ENCODE measurements around the gene GPX1.
A peak's percentile ranks its signal among the peaks of the same experiment; 100 is the strongest.
"Not testable (repeated sequence)": the region's sequence is repeated elsewhere in the genome, so short reads cannot be mapped to it uniquely, and the experiment has no call there.

The GPX1 gene

DNA sequence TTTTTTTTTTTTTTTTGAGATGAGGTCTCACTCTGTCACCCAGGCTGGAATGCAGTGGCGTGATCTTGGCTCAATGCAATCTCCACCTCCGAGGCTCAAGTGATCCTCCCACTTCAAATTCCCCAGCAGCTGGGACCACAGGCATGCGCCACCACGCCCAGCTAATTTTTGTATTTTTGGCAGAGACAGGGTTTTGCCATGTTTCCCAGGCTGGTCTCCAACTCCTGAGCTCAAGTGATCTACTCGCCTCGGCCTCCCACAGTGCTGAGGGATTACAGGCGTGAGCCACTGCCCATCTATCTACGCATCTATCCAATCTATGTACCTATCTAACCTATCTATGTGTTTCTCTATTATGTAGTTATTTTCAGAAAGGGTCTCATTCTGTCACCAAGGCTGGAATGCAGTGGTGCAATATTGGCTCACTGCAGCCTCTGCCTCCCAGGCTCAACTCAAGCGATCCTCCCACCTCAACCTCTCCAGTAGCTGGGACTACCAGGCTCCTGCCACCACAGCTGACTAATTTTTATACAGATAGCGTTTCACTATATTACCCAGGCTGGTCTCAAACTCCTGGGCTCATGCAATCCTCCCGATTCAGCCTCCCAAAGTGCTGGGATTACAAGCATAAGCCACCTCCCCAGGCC, 20.2 kb upstream of the GPX1 start:
- DNase-seq (ENCODE audit: insufficient read length, low spot score) (no peak), FAIRE-seq (peak; percentile 11)
- TF ChIP-seq POLR2A (IDR thresholded peaks at IDR 0.05; ENCODE audit: low read depth, low read length), result no peak

DNA sequence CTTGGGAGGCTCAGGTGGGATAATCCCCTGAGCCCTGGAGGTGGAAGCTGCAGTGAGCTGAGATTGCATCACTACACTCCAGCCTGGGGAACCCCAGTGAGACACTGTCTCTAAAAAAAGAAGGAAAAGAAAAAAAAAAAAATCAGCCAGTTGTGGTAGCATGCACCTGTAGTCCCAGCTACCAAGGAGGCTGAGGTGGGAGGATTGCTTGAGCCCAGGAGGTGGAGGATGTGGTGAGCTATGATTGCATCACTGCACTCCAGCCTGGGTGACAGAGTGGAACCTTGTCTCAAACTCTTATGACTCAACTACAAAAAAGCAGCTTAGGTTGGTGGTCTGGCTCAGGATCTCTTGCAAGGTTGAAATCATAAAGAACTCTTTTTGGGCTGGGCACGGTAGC, 19.3 kb upstream of the GPX1 start:
- FAIRE-seq (peak; percentile 41), DNase-seq (ENCODE audit: insufficient read length, low spot score) (no peak)
- no peak for TF ChIP-seq POLR2A (IDR thresholded peaks at IDR 0.05; ENCODE audit: low read depth, low read length)

- DNase-seq (ENCODE audit: insufficient read length, low spot score) (no peak), FAIRE-seq (no peak)
- no peak for TF ChIP-seq POLR2A (IDR thresholded peaks at IDR 0.05; ENCODE audit: low read depth, low read length)
Measured at GRCh38 chr3:49371946-49372345, 13.8 kb upstream of the GPX1 start.

DNA sequence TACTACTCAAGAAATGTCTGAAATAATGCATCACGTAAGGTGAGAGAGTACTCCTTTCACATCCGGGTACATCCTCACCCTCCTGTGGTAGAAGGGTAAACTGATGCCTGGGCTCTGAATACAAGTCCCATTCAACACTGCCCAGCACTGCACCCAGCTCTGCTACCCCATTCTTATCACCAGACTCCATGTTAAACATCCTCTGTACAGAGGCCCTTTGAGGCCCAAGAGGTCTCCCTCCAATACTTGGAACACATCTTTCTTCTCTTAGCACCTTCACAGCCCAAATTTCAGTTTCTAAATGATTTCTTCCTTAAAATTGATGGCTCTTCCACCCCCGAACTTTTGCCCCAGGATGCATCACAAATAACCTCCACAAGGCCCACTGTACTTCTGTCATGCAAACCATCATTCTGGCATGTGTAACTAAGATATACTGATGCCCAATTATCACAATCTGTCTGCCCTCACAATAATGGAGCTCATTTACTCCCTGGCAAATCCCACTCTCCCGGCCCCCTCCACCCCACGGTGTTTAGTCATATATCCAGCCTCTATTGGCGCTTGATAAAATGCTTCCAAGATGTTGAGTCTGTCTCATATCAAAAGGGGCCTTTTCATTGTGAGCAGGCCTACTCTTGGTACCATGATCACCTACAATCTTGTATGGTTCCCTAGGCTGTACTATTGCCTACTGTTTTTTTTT, 12.6 kb upstream of the GPX1 start:
- FAIRE-seq (no peak), DNase-seq (ENCODE audit: insufficient read length, low spot score) (no peak)
- TF ChIP-seq POLR2A (IDR thresholded peaks at IDR 0.05; ENCODE audit: low read depth, low read length), result no peak

GRCh38 chr3:49362561-49362960, 4.4 kb upstream of the GPX1 start:
- FAIRE-seq (no peak), DNase-seq (ENCODE audit: insufficient read length, low spot score) (no peak)
- no peak for TF ChIP-seq POLR2A (IDR thresholded peaks at IDR 0.05; ENCODE audit: low read depth, low read length)

DNA sequence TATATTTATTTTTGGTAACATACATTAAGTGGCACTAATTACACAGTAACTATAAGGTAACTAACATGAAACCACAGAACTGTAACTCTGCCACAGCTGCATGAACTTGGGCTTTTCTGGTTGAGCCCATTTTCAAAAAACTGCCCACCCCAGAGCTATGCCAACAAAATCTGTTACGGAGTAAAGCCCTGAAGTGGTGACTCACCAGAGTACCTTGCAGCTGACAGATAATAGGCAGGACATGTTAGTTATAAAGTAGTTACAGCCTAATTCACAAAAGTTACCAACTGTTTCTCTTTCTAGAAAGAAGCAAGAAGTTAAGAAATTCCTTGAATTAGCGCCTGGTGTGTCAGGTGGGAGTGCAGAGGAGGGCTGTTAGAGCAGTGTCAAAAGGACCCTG, 1.5 kb upstream of the GPX1 start:
- no peak for TF ChIP-seq POLR2A (IDR thresholded peaks at IDR 0.05; ENCODE audit: low read depth, low read length)
- DNase-seq (ENCODE audit: insufficient read length, low spot score), result no peak

GRCh38 chr3:49358884-49359225, 702 bp upstream of the GPX1 start:
- TF ChIP-seq POLR2A (IDR thresholded peaks at IDR 0.05; ENCODE audit: low read depth, low read length), result no peak; the same call in 1 of the 2 replicates
- FAIRE-seq (no peak), DNase-seq (ENCODE audit: insufficient read length, low spot score) (no peak)

More for the DNA sequence above, 1.5 kb upstream of the GPX1 start:
- FAIRE-seq, result no peak

- peak; percentile 51 for DNase-seq (ENCODE audit: insufficient read length, low spot score)
- FAIRE-seq, result not testable (repeated sequence)
Measured at GRCh38 chr3:49357443-49358216, 523 bp downstream of the GPX1 start.

DNA sequence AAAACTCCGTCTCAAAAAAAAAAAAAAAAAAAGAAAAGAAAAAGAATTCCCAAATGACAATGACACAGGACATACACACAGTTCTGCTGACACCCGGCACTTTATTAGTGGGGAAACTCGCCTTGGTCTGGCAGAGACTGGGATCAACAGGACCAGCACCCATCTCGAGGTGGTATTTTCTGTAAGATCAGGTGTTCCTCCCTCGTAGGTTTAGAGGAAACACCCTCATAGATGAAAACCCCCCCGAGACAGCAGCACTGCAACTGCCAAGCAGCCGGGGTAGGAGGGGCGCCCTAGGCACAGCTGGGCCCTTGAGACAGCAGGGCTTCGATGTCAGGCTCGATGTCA, 1.1 kb downstream of the GPX1 start:
- FAIRE-seq; DNase-seq (ENCODE audit: insufficient read length, low spot score): not testable (repeated sequence)

DNA sequence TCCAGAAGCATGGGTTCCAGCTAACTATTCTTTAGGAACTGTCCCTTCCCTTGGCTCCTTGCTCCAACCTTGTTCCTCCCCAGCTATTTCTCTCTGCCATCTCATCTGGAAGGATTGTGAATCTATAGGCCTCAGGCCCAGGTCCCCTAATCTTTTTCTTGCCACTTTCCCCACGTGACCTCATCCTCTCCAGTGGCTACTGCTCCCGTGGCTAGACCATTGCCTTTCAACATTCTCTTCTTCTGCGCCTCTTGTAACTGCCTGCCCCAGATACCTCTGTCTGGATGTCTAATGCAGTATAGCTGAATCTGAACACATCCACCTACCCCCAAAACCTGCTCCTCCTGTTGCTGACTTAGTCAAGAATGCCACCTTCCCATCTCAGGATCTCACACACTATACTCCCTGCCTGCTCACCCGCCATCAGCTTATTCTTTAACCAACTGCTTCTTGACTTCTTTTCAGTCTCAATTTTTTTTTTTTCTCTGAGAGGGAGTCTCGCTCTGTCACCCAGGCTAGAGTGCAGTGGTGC, 5.2 kb downstream of the GPX1 start:
- no peak for FAIRE-seq
- no peak for TF ChIP-seq POLR2A (IDR thresholded peaks at IDR 0.05; ENCODE audit: low read depth, low read length)
- DNase-seq (ENCODE audit: insufficient read length, low spot score), result no peak

- no peak for FAIRE-seq
- DNase-seq (ENCODE audit: insufficient read length, low spot score), result no peak
- TF ChIP-seq POLR2A (IDR thresholded peaks at IDR 0.05; ENCODE audit: low read depth, low read length), result no peak
Measured at GRCh38 chr3:49352281-49352680, 5.9 kb downstream of the GPX1 start.

GRCh38 chr3:49351521-49352011, 6.6 kb downstream of the GPX1 start:
- no peak for TF ChIP-seq POLR2A (IDR thresholded peaks at IDR 0.05; ENCODE audit: low read depth, low read length)
- DNase-seq (ENCODE audit: insufficient read length, low spot score) (peak; percentile 58), FAIRE-seq (peak; percentile 43)

DNA sequence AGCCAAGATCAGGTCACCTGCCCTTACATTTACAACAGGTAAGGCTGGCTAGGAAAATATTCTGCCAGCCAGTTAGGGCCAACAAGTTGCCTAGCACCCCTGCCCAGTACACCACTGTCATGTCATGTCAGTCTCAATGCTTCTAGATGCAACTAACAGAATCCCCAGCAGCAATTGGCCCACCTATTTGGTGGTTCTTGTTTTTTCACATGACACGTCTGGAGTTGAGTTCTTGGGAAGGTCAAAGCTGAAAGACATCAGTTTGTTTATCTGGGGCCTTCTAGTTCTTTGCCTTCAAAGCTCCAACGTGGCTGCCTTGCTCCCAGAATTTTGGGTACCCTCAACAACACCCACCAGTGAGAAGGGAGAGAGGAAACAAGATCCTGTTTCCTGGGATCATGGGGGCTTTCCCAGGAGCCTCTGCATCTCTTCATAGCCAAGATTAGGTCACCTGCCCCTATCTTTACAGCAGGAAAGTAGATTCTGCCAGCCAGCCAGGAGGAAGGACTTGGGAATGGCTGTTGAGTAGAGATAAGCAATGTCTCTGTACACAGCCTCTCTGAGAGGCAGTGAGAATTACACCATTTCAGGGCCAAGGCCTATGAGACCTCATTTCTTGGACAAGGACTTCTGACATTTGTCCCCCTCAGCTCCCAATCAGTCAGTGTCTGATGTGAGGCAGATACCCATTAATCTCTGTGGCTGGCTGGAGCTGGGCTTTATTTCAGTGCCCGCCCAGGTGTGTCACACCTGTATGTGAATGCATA, 8.6 kb downstream of the GPX1 start:
- DNase-seq (ENCODE audit: insufficient read length, low spot score), result no peak

GRCh38 chr3:49348361-49348760, 9.8 kb downstream of the GPX1 start:
- not testable (repeated sequence) for FAIRE-seq; DNase-seq (ENCODE audit: insufficient read length, low spot score)

More for the DNA sequence above, 8.6 kb downstream of the GPX1 start:
- TF ChIP-seq POLR2A (IDR thresholded peaks at IDR 0.05; ENCODE audit: low read depth, low read length), result no peak
- FAIRE-seq, result no peak

Data from H54 (cell line).